GM18858 (cell line): ENCODE data around the gene P2RY6.
A peak's percentile ranks its signal among the peaks of the same experiment; 100 is the strongest.

Experiments used
- ATAC-seq: cut with Tn5 transposase; IDR thresholded peaks from one replicate; pipeline ENCODE4 v1.9.1; 2021; ENCODE audit not compliant: unreplicated experiment

Gene P2RY6

GRCh38 chr11:73275381-73275750 is 3.2 kb downstream of the P2RY6 start:
- no peak for ATAC-seq

- no peak for ATAC-seq
Measured at GRCh38 chr11:73277467-73277866, 5.3 kb downstream of the P2RY6 start.

- ATAC-seq: no peak
Measured at GRCh38 chr11:73280626-73281025, 8.5 kb downstream of the P2RY6 start.

GRCh38 chr11:73281201-73281741 is 9.1 kb downstream of the P2RY6 start:
- no peak for ATAC-seq

DNA sequence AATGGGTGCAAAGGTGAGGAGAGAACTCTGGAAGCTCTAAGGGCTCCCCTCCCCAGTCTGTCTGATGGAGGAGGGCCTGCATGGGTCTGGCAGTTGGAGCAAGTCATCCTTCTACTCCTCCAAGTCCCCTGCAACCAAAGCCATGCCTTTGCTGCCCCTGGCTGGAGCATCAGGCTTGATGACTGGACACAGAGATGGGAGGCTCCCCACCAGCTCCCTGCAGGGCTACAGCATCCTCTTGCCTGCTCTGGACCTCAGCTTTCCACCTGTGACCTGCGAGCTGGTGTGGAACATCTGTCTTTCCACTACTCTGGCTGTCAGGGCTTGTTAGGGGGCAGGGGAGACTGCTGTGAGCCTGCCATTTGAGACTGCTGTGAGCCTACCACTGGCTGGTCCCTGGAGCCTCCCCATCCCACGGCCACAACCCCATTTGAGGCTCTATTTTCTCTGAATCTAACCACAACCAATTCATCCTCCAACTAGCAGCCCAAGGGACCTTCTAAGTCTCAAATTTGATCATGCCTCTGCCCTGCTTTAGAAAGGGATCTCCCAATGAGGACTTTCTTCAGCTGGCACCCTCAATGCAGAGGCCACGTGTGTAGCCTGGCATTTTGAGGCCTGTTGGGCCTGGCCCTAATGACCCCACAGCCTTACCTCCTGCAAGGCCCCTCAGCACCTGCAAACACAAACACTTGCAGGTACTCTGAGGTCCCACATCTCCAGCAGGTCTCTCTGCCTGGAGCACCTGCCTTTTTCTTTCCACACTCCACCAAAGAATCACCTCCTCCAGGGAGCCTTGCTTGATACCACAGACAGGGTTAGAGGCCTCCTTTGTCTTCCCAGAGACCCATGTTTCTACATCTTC is 9.9 kb downstream of the P2RY6 start:
- no peak for ATAC-seq

DNA sequence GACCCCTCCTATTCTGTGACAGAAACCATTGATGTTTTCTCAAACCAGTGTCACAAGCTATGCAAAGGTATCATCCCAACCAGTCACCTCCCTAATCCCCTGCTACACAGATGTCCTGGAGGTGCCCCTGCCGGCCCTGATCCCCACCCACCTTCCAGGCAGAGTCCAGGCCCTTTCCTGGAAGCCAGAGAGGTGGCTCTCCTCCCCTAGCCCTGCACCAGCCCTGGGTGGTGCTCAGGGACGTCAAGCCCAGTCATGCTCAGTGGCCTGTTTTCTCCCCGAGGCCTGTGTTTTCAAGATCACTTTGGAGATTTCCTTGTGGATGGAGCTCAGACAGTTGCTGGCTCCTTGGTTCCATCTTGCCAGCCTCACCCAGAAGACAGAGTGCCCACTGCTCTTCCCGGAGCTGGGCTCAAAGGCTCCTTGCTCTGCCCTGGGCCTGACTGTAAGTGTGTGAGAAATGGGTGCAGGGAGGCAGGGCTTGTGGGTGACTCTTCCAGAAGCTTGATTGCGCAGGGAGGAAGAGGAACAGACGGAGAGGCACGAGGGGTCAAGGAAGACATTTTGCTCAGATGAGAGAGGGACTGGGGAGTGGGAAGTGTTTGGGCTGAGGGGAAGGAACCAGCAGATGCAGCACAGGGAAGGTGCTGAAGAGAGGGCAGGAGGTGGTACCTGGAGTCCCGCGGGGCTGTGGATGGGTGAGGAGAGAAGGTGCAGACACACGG is 11.3 kb downstream of the P2RY6 start:
- no peak for ATAC-seq

DNA sequence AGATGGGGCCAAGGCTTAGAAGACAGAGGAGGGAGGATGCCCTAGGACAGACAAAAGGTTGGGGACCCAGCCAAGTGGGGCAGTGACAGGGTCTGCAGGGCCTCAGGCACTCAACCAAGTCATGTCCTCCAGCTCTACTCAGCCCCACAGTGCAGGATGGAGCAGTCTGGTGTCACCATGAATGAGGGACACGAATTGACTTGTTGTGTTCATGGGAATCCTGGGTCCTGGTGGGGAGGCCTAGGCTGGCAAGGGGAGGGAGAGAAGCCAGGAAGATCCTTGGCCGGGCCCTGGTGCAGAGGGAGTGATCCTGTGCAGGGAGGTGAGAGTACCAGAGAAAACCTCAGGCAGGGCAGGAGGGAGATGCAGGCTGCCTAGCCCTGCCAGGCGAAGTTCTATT is 12.0 kb downstream of the P2RY6 start:
- no peak for ATAC-seq

DNA sequence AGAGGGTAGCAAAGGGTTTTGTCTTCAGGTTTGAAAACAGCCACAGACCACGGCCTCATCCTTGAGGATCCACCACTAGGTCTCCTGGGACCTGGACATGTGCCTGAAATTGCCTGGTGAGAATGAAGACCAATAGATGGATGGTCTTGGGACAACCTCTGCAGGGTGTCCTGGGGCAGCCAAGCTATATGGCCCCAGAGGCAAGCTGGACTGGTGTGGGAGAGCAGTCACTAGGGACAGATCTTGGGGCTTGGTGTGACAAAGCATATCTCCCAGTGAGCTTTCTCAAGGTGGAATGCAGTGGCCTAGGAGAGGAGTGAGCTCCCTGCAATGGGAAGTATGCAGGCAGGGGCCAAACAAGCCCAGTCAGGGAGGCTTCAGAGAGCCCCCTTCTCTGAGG is 13.6 kb downstream of the P2RY6 start:
- ATAC-seq: no peak

GRCh38 chr11:73286240-73286810 is 14.2 kb downstream of the P2RY6 start:
- no peak for ATAC-seq

DNA sequence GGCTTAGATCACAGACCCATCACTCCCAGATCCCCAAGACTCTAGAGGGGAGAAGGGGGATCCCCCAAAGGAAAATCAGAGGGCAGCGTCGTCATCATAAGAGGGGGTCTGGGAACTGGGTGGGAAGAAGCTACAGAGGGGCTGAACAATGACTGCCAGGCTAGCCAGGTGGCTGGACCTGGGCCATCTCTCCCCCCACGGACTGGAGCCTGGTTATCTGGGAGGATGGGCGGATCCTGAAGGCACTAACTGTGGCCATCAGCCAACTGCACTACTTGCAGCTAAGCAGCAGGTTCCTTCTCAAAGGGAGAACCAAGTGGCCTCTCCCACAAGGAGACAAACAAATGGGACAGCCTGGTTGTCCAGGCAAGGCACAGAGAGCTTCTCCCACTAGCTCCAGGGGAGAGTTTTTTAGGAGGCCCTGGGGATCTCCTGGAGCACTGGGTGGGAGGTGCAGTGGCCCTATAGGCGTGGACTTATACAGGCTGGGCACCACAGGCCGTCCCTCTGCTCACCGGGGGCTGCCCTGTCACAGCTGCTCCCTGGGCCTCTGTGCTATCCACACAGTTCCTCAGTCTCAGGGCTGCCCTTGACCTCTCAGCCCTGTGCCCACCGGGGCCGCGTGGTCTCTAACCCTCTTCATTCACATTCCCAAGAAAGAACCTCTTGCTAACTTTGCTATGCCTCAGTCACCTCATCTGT is 15.4 kb downstream of the P2RY6 start:
- no peak for ATAC-seq

DNA sequence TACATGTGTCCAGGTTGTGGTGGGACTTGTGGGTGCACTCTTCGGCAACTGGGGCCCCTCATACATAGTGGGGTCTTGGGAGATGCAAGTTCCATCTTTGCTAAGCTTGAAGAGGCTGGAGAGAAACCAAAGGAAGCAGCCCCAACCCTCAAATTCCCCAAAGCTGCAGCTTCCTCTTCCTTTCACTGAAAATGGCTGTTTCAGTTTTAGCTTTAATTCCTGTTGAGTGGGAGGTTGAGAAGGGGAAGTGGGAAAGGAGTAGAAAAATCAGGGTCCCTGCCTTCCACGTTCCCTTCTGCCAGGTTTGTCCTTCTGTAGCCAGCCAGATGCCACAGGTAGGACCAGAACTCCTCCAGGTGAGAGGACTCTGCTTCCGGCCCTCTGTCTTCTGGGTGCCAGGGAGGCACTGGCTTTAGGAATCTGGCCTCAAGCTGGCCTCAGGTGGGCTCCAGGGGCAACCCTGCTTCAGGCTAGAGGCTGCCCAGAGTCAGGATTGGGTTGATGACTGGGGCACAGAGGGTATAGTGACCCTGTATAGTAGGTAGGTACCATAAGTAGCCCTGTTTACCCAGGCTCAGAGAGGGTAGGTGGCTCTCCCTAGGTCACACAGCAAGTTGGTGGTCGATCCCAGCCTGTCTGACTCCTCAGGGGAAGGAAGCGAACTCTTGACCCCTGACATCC is 16.2 kb downstream of the P2RY6 start:
- ATAC-seq: no peak

DNA sequence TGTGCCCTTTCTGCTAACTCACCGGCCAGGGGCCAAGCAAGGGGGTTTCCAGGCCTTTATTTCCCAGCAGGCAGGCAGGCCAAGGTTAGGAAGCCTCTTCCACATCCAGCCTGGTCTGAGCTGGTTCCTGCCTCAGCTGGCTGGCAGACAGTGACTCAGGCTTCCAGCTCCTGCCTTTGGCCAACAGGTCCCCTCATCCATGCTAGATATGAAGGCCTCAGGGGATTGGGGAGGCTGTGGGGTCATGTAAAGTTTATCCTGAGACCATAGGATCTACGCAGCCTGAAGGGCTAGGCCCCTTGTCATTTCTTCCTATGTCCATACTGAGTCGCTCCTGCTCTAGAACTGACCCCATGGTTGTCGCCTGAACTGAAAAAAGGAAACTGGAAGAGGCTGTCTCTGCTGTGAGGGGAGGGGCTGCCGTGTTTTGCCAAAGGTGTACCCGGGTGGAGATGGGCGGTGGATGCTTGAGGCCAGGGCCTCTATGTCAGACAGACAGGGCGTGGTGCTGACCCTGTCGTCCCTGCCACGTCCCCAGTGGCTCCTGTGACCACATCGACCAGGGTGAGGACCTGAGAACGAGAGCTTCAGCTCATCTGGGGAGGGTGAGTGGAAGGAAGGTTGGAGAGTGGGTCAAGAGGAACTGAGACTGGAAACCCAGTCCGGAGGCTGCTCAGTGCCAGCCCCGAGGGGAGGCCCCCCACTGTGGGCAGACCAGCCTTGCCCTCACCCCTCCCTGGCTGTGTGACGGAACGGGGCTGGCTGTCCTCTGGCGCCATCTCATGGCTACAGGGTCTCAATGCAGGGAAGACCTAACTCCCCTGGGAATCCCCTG is 17.0 kb downstream of the P2RY6 start:
- ATAC-seq: peak; percentile 69

- no peak for ATAC-seq
Measured at GRCh38 chr11:73290536-73290935, 18.4 kb downstream of the P2RY6 start.

- ATAC-seq: no peak
Measured at GRCh38 chr11:73291196-73291595, 19.1 kb downstream of the P2RY6 start.

DNA sequence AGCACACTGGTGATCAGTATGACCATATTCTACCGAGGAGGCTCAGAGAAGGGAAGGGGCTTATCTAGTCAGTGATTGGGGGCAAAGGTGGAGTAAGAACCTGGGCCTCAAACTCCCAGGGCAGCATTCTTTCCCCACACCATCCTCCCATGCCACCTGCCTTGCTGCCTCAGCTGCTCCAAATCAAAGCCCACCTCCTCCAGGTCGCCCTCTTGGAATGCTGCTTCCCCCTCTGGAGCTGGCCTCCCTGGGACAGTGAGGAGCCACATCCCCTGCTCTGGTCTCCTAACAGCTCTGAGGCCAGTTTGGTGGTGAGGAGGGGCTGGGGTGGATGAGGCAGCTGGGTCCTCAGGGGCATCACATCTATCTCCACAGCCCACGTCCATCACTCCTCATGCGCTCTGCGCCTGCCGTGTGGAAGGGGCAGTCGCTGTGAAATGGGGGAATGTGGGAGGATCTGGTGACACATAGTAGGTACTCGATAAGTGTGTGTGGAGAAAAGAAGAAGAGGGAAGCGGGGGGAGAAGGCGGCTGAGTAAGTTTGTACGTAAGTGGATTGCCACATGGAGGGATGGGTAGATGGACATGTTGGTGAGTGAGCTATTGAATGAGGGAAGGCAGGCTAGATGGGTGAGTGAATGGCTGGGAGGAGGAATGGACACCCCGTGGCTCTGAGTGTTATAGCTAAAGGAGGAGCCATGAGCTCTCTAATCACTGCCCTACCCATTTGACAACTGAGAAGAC is 19.8 kb downstream of the P2RY6 start:
- ATAC-seq: no peak

- ATAC-seq: no peak
Measured at GRCh38 chr11:73292525-73292894, 20.4 kb downstream of the P2RY6 start.

DNA sequence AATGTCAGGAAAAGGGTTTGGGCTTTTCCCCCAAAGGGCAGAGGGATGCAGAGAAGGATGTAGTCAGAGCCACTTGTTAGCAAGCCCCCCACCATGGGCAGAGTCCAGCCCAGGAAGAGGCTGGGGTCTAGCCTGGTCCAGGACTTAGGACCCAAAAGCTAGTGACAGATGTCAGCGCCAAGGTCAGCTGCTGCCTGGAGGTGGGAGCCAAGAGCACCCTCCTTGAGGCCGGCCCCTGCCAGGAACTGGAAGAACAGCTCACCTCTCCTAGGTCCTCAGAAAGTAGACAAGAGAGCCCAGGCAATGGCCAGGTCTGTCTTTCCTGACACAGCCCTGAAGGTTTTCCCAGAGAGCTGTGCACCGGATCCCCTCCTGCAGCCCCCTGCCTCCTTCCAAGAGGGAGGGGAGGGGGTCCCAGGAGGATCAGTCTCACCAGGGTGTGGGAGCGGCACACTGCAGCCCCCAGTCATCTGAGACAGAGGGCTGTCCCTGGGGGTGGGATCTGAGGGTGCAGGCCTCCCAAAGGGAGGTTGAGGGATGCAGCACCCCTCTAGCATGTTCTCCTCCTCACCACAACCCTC is 21.3 kb downstream of the P2RY6 start:
- no peak for ATAC-seq

DNA sequence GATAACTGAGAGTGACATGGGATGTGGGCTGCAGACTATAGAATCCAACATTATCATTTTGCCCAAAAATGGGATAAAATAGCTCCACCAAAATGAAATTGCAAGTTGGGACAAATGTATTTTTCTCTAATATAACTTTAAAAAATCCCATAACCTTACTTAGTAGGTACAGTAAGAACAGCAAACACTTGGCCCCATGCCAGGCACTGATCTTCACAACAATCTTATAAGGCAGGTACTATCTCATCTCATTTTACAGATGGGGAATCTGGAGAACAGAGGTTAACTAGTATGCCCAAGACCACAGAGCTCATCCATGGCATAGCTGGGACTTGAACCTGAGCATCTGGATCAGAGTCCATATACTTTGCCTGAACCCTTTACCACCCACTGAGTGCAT is 22.5 kb downstream of the P2RY6 start:
- no peak for ATAC-seq
